ENCODE results near the gene TMEM204. TPM values are rescaled to one million over a fixed set of nuclear protein-coding genes. Genes with fewer than 3 reads are reported as not detected.

TMEM204 gene
- polyA plus RNA-seq, 1 donor from 2014 or later: not detected

- Histone ChIP-seq H3F3A (ENCODE audit: insufficient read depth, low read length, poor library complexity, severe bottlenecking) (no peaks in the 10 kb centered on the region), H3K27ac (ENCODE audit: low read length) (no peak overlapping the region), H3K9me2 (ENCODE audit: insufficient read depth, low read length) (no peaks in the 10 kb centered on the region), H4K20me1 (ENCODE audit: insufficient read depth) (no peaks in the 10 kb centered on the region), H3K4me2 (ENCODE audit: low read length) (no peak overlapping the region), H3K79me2 (replicated peaks; ENCODE audit: insufficient read depth, low read length) (no peaks in the 10 kb centered on the region), H2AFZ (ENCODE audit: low read depth, low read length) (no peak overlapping the region), H3K27me3 (ENCODE audit: insufficient read depth, low read depth, low read length) (no peaks in the 10 kb centered on the region), H3K36me3 (ENCODE audit: insufficient read depth, low read length) (peaks cover 3% of the 10 kb centered on the region), H3K9me3 (ENCODE audit: low read length) (no peaks in the 10 kb centered on the region), H3K4me3 (ENCODE audit: low read length) (no peak overlapping the region), H3K9ac (ENCODE audit: low read length) (no peak overlapping the region)
- TF ChIP-seq RAD21 (conservative IDR thresholded peaks at IDR 0.05) (no peak), SMC3 (conservative IDR thresholded peaks at IDR 0.05; ENCODE audit: poor library complexity) (no peak), MXI1 (conservative IDR thresholded peaks at IDR 0.05; ENCODE audit: poor library complexity, severe bottlenecking) (no peak), EZH2 (IDR thresholded peaks at IDR 0.05; ENCODE audit: borderline replicate concordance, insufficient read depth, low read length, poor library complexity, severe bottlenecking) (no peak), EP300 (conservative IDR thresholded peaks at IDR 0.05; ENCODE audit: poor library complexity, severe bottlenecking) (no peak), TAF1 (IDR thresholded peaks at IDR 0.05; ENCODE audit: low read depth) (no peak), POLR2AphosphoS5 (IDR thresholded peaks at IDR 0.05) (no peak)
- TF ChIP-seq, protein P1, sequence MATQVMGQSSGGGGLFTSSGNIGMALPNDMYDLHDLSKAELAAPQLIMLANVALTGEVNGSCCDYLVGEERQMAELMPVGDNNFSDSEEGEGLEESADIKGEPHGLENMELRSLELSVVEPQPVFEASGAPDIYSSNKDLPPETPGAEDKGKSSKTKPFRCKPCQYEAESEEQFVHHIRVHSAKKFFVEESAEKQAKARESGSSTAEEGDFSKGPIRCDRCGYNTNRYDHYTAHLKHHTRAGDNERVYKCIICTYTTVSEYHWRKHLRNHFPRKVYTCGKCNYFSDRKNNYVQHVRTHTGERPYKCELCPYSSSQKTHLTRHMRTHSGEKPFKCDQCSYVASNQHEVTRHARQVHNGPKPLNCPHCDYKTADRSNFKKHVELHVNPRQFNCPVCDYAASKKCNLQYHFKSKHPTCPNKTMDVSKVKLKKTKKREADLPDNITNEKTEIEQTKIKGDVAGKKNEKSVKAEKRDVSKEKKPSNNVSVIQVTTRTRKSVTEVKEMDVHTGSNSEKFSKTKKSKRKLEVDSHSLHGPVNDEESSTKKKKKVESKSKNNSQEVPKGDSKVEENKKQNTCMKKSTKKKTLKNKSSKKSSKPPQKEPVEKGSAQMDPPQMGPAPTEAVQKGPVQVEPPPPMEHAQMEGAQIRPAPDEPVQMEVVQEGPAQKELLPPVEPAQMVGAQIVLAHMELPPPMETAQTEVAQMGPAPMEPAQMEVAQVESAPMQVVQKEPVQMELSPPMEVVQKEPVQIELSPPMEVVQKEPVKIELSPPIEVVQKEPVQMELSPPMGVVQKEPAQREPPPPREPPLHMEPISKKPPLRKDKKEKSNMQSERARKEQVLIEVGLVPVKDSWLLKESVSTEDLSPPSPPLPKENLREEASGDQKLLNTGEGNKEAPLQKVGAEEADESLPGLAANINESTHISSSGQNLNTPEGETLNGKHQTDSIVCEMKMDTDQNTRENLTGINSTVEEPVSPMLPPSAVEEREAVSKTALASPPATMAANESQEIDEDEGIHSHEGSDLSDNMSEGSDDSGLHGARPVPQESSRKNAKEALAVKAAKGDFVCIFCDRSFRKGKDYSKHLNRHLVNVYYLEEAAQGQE (IDR thresholded peaks at IDR 0.05; ENCODE audit: borderline replicate concordance): no peak
- TF ChIP-seq, protein P2, sequence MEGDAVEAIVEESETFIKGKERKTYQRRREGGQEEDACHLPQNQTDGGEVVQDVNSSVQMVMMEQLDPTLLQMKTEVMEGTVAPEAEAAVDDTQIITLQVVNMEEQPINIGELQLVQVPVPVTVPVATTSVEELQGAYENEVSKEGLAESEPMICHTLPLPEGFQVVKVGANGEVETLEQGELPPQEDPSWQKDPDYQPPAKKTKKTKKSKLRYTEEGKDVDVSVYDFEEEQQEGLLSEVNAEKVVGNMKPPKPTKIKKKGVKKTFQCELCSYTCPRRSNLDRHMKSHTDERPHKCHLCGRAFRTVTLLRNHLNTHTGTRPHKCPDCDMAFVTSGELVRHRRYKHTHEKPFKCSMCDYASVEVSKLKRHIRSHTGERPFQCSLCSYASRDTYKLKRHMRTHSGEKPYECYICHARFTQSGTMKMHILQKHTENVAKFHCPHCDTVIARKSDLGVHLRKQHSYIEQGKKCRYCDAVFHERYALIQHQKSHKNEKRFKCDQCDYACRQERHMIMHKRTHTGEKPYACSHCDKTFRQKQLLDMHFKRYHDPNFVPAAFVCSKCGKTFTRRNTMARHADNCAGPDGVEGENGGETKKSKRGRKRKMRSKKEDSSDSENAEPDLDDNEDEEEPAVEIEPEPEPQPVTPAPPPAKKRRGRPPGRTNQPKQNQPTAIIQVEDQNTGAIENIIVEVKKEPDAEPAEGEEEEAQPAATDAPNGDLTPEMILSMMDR (IDR thresholded peaks at IDR 0.05; ENCODE audit: poor library complexity, severe bottlenecking): no peak
Measured at GRCh38 chr16:1581804-1582203, 48.3 kb downstream of the TMEM204 start.

DNA sequence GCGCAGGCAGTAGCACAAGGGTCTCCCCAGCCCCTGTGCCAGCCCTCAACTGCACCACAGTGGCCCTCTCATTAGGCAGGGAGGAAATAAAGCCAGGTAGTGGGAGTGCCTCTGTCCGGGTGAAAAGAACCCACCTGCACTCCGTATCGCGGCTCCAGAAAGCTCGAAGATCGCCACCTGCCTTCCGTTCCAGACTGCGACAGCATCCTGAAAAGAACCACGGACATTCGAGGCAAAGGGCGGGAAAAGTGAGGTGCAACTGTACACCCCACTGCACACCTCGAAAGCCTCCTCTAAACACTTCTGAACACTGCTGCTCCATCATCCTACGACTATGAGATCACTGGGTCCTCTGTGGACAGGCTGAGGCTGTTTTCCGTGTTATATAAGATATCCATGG, 49.7 kb downstream of the TMEM204 start:
- Histone ChIP-seq H3K79me2 (replicated peaks; ENCODE audit: insufficient read depth, low read length) (no peaks in the 10 kb centered on the region), H3K9ac (ENCODE audit: low read length) (no peak overlapping the region), H3K4me3 (ENCODE audit: low read length) (no peak overlapping the region), H3F3A (ENCODE audit: insufficient read depth, low read length, poor library complexity, severe bottlenecking) (no peaks in the 10 kb centered on the region), H3K9me3 (ENCODE audit: low read length) (no peaks in the 10 kb centered on the region), H3K27me3 (ENCODE audit: insufficient read depth, low read depth, low read length) (no peaks in the 10 kb centered on the region), H4K20me1 (ENCODE audit: insufficient read depth) (no peaks in the 10 kb centered on the region), H3K27ac (ENCODE audit: low read length) (no peak overlapping the region), H3K9me2 (ENCODE audit: insufficient read depth, low read length) (no peaks in the 10 kb centered on the region), H3K36me3 (ENCODE audit: insufficient read depth, low read length) (peaks cover 3% of the 10 kb centered on the region), H3K4me2 (ENCODE audit: low read length) (no peak overlapping the region), H2AFZ (ENCODE audit: low read depth, low read length) (no peak overlapping the region)
- TF ChIP-seq TAF1 (IDR thresholded peaks at IDR 0.05; ENCODE audit: low read depth): no peak
- TF ChIP-seq EP300 (conservative IDR thresholded peaks at IDR 0.05; ENCODE audit: poor library complexity, severe bottlenecking): no peak
- TF ChIP-seq, protein P2 (IDR thresholded peaks at IDR 0.05; ENCODE audit: poor library complexity, severe bottlenecking): no peak
- no peak for TF ChIP-seq MXI1 (conservative IDR thresholded peaks at IDR 0.05; ENCODE audit: poor library complexity, severe bottlenecking)
- no peak for TF ChIP-seq POLR2AphosphoS5 (IDR thresholded peaks at IDR 0.05)
- no peak for TF ChIP-seq RAD21 (conservative IDR thresholded peaks at IDR 0.05)

Measured in neural cell (in vitro differentiated cells).